VCaP (cell line): ENCODE measurements around the gene RABGAP1.
A peak's percentile ranks its signal among the peaks of the same experiment; 100 is the strongest.

ENCODE experiments used
- H3K27ac ChIP-seq: fragments of 450-650 bp; 2 replicates; pipeline ENCODE4 v1.5.1; 2017
- TF ChIP-seq, protein P1 (sequence below): fragments of 450-650 bp; conservative IDR thresholded peaks from 2 replicates; pipeline ENCODE4 v1.5.1; 2017; ENCODE audit warnings: mild to moderate bottlenecking, moderate library complexity

RABGAP1 gene

DNA sequence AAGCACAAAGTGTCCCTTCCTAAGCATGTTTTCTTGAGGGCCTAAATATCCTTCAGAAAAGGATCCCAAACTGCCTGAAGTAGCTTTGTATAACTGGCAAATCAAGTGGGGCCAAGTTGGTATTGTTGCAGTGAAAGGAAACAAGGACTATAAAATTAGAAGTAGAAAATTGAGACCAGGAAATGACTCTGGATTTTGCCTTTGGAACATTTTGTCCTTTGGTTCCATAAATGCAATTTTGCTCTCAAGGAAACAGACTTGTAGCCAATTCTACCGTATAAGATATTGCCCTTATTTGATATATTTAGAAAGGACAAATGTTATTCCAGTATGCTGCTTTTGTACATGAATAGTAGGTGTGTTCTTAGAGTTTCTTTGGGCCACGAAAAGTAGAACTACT lies 34.4 kb downstream of the RABGAP1 start:
- TF ChIP-seq, protein P1, sequence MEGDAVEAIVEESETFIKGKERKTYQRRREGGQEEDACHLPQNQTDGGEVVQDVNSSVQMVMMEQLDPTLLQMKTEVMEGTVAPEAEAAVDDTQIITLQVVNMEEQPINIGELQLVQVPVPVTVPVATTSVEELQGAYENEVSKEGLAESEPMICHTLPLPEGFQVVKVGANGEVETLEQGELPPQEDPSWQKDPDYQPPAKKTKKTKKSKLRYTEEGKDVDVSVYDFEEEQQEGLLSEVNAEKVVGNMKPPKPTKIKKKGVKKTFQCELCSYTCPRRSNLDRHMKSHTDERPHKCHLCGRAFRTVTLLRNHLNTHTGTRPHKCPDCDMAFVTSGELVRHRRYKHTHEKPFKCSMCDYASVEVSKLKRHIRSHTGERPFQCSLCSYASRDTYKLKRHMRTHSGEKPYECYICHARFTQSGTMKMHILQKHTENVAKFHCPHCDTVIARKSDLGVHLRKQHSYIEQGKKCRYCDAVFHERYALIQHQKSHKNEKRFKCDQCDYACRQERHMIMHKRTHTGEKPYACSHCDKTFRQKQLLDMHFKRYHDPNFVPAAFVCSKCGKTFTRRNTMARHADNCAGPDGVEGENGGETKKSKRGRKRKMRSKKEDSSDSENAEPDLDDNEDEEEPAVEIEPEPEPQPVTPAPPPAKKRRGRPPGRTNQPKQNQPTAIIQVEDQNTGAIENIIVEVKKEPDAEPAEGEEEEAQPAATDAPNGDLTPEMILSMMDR, result no peak
- no peak overlapping the region; the same call in 1 of the 2 replicates for H3K27ac ChIP-seq

GRCh38 chr9:122978601-122979000 lies 37.8 kb downstream of the RABGAP1 start:
- TF ChIP-seq, protein P1, result no peak
- no peak overlapping the region for H3K27ac ChIP-seq

DNA sequence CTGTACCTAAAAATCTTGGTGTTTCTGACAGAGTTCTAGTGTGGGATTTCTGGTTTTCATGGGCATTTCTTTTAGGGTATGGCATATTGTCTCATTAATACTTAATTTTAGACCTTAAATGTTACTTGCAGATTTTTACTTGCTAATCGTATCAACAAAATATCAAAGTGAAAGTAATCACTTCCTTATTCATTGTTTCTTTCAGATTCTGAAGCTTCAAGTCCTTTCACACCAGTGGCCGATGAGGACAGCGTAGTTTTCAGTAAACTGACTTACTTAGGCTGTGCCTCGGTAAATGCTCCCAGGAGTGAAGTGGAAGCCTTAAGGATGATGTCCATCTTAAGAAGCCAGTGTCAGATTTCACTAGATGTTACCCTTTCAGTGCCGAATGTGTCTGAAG lies 45.2 kb downstream of the RABGAP1 start:
- TF ChIP-seq, protein P1, result no peak
- H3K27ac ChIP-seq, result no peak overlapping the region

GRCh38 chr9:122988141-122988540 lies 47.3 kb downstream of the RABGAP1 start:
- H3K27ac ChIP-seq, result no peak overlapping the region
- TF ChIP-seq, protein P1, result no peak

DNA sequence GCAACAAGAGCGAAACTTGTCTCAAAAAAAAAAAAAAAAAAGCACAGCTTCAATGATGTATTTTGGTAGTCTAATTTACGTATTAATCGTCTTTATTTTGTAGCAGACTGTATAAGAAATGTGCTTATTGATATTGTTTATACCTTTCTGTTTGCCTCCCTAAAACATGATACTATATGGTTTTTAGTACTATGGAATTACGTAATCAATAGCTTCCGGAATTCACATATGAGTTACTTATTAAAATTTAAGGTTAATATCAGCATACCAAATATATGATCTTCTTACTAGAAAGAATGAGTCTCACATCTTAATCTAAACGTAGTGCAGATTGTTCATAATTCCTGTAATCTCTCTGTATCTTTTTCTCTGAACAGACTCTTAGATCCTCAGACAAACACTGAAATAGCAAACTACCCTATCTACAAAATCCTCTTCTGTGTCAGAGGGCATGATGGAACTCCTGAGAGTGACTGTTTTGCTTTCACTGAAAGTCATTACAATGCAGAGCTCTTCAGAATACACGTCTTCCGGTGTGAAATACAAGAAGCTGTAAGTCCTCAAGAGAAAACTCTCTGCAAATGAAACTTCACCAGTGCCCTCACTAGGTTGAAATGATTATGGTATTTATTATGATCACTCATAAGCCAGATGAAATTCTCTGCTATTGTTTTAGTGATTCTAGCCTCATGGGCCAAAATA lies 48.3 kb downstream of the RABGAP1 start:
- TF ChIP-seq, protein P1, result no peak
- H3K27ac ChIP-seq, result no peak overlapping the region; the same call in 1 of the 2 replicates

GRCh38 chr9:122991370-122991830 lies 50.6 kb downstream of the RABGAP1 start:
- TF ChIP-seq, protein P1, result peak; percentile 94
- H3K27ac ChIP-seq, result no peak overlapping the region

DNA sequence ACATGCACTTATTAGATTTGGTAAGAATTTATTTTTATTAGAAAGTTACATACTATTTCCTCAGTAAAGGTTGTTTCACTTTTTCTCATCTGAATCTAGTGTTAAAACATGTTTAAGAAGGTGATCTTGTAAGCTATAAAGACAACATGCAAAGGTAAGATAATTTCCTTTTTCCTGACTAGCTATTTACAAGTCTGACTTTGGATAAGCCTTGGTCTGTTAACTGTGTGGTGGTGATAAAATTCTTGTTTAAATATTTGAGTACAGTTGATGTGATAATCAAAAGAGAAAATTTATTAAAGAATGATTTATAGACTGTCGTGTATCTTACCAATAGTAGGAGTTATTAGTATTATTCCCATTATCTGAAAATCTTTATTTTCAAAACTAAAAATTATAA lies 55.8 kb downstream of the RABGAP1 start:
- TF ChIP-seq, protein P1, result no peak
- H3K27ac ChIP-seq, result peak overlapping the region; percentile 71
